Trophoblast cell (in vitro differentiated cells and primary cell): ENCODE results near the gene CABP7.

Source experiments
- DNase-seq, 2 donors: peaks; one replicate each; pipeline ENCODE4 v3.0.0-alpha.2; 2016
- H2AFZ ChIP-seq: 2 replicates; pipeline ENCODE4 v1.6.1; 2013; ENCODE audit warnings: low read length, moderate library complexity, mild to moderate bottlenecking; ENCODE audit not compliant: insufficient read depth, poor library complexity
- H2AK5ac ChIP-seq: 2 replicates; pipeline ENCODE4 v1.6.1; 2013; ENCODE audit warnings: mild to moderate bottlenecking, low read length
- H2BK120ac ChIP-seq: 2 replicates; pipeline ENCODE4 v1.6.1; 2013; ENCODE audit warnings: low read length, mild to moderate bottlenecking, moderate library complexity; ENCODE audit not compliant: insufficient read depth, poor library complexity
- H2BK12ac ChIP-seq: 2 replicates; pipeline ENCODE4 v1.6.1; 2013; ENCODE audit warnings: mild to moderate bottlenecking, low read length, moderate library complexity
- H2BK5ac ChIP-seq: 2 replicates; pipeline ENCODE4 v1.6.1; 2013; ENCODE audit warnings: low read length, low read depth, moderate library complexity, mild to moderate bottlenecking; ENCODE audit not compliant: poor library complexity
- H3K14ac ChIP-seq: 2 replicates; pipeline ENCODE4 v1.6.1; 2013; ENCODE audit warnings: mild to moderate bottlenecking, low read length
- H3K18ac ChIP-seq: 2 replicates; pipeline ENCODE4 v1.6.1; 2013; ENCODE audit warnings: mild to moderate bottlenecking, low read length
- H3K23ac ChIP-seq: 2 replicates; pipeline ENCODE4 v1.6.1; 2013; ENCODE audit warnings: low read length
- H3K27ac ChIP-seq: 2 replicates; pipeline ENCODE4 v1.5.1; 2013; ENCODE audit warnings: low read depth, mild to moderate bottlenecking, inconsistent platforms, low read length, moderate library complexity
- H3K27me3 ChIP-seq: 2 replicates; pipeline ENCODE4 v1.6.1; 2013; ENCODE audit warnings: inconsistent platforms, mild to moderate bottlenecking, low read length, moderate library complexity; ENCODE audit not compliant: insufficient read depth
- H3K36me3 ChIP-seq, 2 experiments: 1 replicate in 1 of 2; 2 replicates in 1 of 2; pipeline ENCODE4 v1.6.1; 2013; ENCODE audit warnings: low read length in 2 of 2, mild to moderate bottlenecking in 2 of 2, moderate library complexity in 1 of 2; ENCODE audit not compliant: insufficient read depth in 2 of 2, control insufficient read depth in 1 of 2
- H3K4ac ChIP-seq: 2 replicates; pipeline ENCODE4 v1.6.1; 2013; ENCODE audit warnings: low read depth, mild to moderate bottlenecking, low read length, moderate library complexity
- H3K4me1 ChIP-seq, 2 experiments: 1 replicate in 1 of 2; 2 replicates in 1 of 2; pipeline ENCODE4 v1.6.1; 2013; ENCODE audit warnings: low read length in 2 of 2, mild to moderate bottlenecking in 2 of 2, moderate library complexity in 1 of 2; ENCODE audit not compliant: insufficient read depth in 2 of 2, control insufficient read depth in 1 of 2
- H3K4me2 ChIP-seq: 2 replicates; pipeline ENCODE4 v1.6.1; 2013; ENCODE audit warnings: inconsistent platforms, mild to moderate bottlenecking, low read length, moderate library complexity
- H3K4me3 ChIP-seq: 2 replicates; pipeline ENCODE4 v1.5.1; 2013; ENCODE audit warnings: mild to moderate bottlenecking, low read depth, low read length, inconsistent platforms
- H3K79me1 ChIP-seq: one replicate; pipeline ENCODE4 v1.6.1; 2013; ENCODE audit warnings: low read length
- H3K79me2 ChIP-seq: 2 replicates; pipeline ENCODE4 v1.6.1; 2013; ENCODE audit warnings: low read length, mild to moderate bottlenecking; ENCODE audit not compliant: control insufficient read depth, insufficient read depth, poor library complexity
- H3K9ac ChIP-seq: 2 replicates; pipeline ENCODE4 v1.6.1; 2013; ENCODE audit warnings: mild to moderate bottlenecking, low read length
- H3K9me3 ChIP-seq: 2 replicates; pipeline ENCODE4 v1.6.1; 2013; ENCODE audit warnings: low read depth, mild to moderate bottlenecking, control low read depth, inconsistent platforms, low read length; ENCODE audit not compliant: insufficient read depth
- H4K12ac ChIP-seq: 2 replicates; pipeline ENCODE4 v1.6.1; 2013; ENCODE audit warnings: low read depth, mild to moderate bottlenecking, low read length, moderate library complexity
- H4K8ac ChIP-seq: 2 replicates; pipeline ENCODE4 v1.6.1; 2013; ENCODE audit warnings: low read depth, mild to moderate bottlenecking, low read length, moderate library complexity
- H4K91ac ChIP-seq: one replicate; pipeline ENCODE4 v1.6.1; 2013; ENCODE audit warnings: low read depth, mild to moderate bottlenecking, low read length, moderate library complexity
- WGBS: extraction: QIAGEN DNeasy Blood & Tissue Kit; methylation state at CpG from one replicate; pipeline ENCODE4 v1.1.7; 2013; ENCODE audit warnings: missing lambda C conversion rate; ENCODE audit not compliant: insufficient read length, insufficient coverage; ENCODE audit errors: extremely low coverage; 5-methylcytosine and 5-hydroxymethylcytosine counted together

CABP7 gene

GRCh38 chr22:29715705-29716104, 4.1 kb upstream of the CABP7 start:
- no CpG with 5 or more reads among the region's 5 CpGs for WGBS

GRCh38 chr22:29716814-29717545, 2.8 kb upstream of the CABP7 start:
- no peak overlapping the region for H3K9ac ChIP-seq
- H3K27ac ChIP-seq = no peak overlapping the region
- no peak overlapping the region for H2BK5ac ChIP-seq
- H3K27me3 ChIP-seq = peaks cover 30% of the 10 kb centered on the region
- H3K79me1 ChIP-seq = no peaks in the 10 kb centered on the region
- H2AFZ ChIP-seq = no peak overlapping the region
- WGBS = no CpG with 5 or more reads among the region's 16 CpGs
- no peak overlapping the region for H2BK12ac ChIP-seq
- no peak overlapping the region for H4K91ac ChIP-seq
- no peak overlapping the region for H3K23ac ChIP-seq
- no peaks in the 10 kb centered on the region for H3K79me2 ChIP-seq
- peak; percentile 60 to 81 for DNase-seq
- no peak overlapping the region for H3K14ac ChIP-seq
- H3K4ac ChIP-seq = no peak overlapping the region
- H3K4me2 ChIP-seq = no peak overlapping the region
- no peak overlapping the region for H2BK120ac ChIP-seq
- no peak overlapping the region for H3K18ac ChIP-seq
- no peak overlapping the region for H4K8ac ChIP-seq
- peak overlapping the region; percentile 8 for H3K4me3 ChIP-seq
- no peaks in the 10 kb centered on the region for H3K4me1 ChIP-seq
- H3K36me3 ChIP-seq = no peaks in the 10 kb centered on the region
- peaks cover 6% of the 10 kb centered on the region for H3K9me3 ChIP-seq
- H4K12ac ChIP-seq = no peak overlapping the region
- H2AK5ac ChIP-seq = no peak overlapping the region

More at GRCh38 chr22:29715705-29716104, 4.1 kb upstream of the CABP7 start:
- Histone ChIP-seq H2BK5ac (no peak overlapping the region), H4K12ac (no peak overlapping the region), H4K91ac (no peak overlapping the region), H3K14ac (no peak overlapping the region), H3K27me3 (peaks cover 20% of the 10 kb centered on the region), H2AFZ (no peak overlapping the region), H2AK5ac (no peak overlapping the region), H3K79me2 (no peaks in the 10 kb centered on the region), H3K18ac (no peak overlapping the region), H3K36me3 (no peaks in the 10 kb centered on the region), H3K27ac (no peak overlapping the region), H3K23ac (no peak overlapping the region), H3K79me1 (no peaks in the 10 kb centered on the region), H3K4ac (no peak overlapping the region), H4K8ac (no peak overlapping the region), H3K9me3 (peaks cover 6% of the 10 kb centered on the region), H3K9ac (no peak overlapping the region), H3K4me2 (no peak overlapping the region), H3K4me1 (no peaks in the 10 kb centered on the region), H3K4me3 (no peak overlapping the region), H2BK120ac (no peak overlapping the region), H2BK12ac (no peak overlapping the region)
- no peak for DNase-seq

- no peak overlapping the region for H2AFZ ChIP-seq
- H4K91ac ChIP-seq = no peak overlapping the region
Measured at GRCh38 chr22:29717789-29718188, 2.0 kb upstream of the CABP7 start.

GRCh38 chr22:29718949-29719898, 579 bp upstream of the CABP7 start:
- Histone ChIP-seq H3K23ac (no peak overlapping the region), H3K4ac (no peak overlapping the region), H4K8ac (no peak overlapping the region), H3K36me3 (no peaks in the 10 kb centered on the region), H3K27me3 (peaks cover 30% of the 10 kb centered on the region), H3K4me3 (no peak overlapping the region), H3K9ac (no peak overlapping the region), H3K4me2 (no peak overlapping the region), H3K79me1 (no peaks in the 10 kb centered on the region), H2BK12ac (no peak overlapping the region), H4K12ac (no peak overlapping the region), H3K79me2 (no peaks in the 10 kb centered on the region), H4K91ac (no peak overlapping the region), H2BK5ac (no peak overlapping the region), H3K27ac (no peak overlapping the region), H2AK5ac (no peak overlapping the region), H2BK120ac (no peak overlapping the region), H3K18ac (no peak overlapping the region), H3K9me3 (peaks cover 10% of the 10 kb centered on the region), H3K14ac (no peak overlapping the region), H2AFZ (no peak overlapping the region), H3K4me1 (no peaks in the 10 kb centered on the region)
- no CpG with 5 or more reads among the region's 24 CpGs for WGBS
- DNase-seq = no peak

More at GRCh38 chr22:29717789-29718188, 2.0 kb upstream of the CABP7 start:
- no CpG with 5 or more reads among the region's 11 CpGs for WGBS
- Histone ChIP-seq H2BK5ac (no peak overlapping the region), H2AK5ac (no peak overlapping the region), H3K4ac (no peak overlapping the region), H3K79me1 (no peaks in the 10 kb centered on the region), H3K9me3 (peaks cover 6% of the 10 kb centered on the region), H3K9ac (no peak overlapping the region), H3K18ac (no peak overlapping the region), H4K12ac (no peak overlapping the region), H3K4me3 (no peak overlapping the region), H3K36me3 (no peaks in the 10 kb centered on the region), H3K27ac (no peak overlapping the region), H3K23ac (no peak overlapping the region), H2BK12ac (no peak overlapping the region), H3K4me2 (no peak overlapping the region), H4K8ac (no peak overlapping the region), H3K4me1 (no peaks in the 10 kb centered on the region), H3K79me2 (no peaks in the 10 kb centered on the region), H3K14ac (no peak overlapping the region), H3K27me3 (peaks cover 30% of the 10 kb centered on the region), H2BK120ac (no peak overlapping the region)
- DNase-seq = no peak
